ENCODE results near the gene DEK.

DNA sequence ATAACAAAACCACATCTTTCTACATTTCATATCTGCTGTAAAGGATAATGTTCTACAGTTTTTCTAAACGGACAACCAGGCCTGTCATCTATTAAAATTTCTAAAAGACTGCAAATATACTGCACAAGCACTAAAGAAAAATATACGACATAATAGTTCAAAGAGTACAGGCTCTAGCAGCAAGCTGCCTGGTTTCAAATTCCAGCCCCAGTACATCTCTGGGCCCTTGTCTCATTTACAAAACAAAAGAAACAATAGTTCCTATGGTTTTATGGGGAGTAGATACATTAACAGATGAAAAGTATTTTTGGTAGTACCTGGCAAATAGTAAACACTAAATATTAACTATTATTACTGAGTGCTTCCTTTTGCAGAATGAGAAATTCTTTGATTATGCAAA lies 24.1 kb downstream of the DEK start:
- TF ChIP-seq, protein P1, sequence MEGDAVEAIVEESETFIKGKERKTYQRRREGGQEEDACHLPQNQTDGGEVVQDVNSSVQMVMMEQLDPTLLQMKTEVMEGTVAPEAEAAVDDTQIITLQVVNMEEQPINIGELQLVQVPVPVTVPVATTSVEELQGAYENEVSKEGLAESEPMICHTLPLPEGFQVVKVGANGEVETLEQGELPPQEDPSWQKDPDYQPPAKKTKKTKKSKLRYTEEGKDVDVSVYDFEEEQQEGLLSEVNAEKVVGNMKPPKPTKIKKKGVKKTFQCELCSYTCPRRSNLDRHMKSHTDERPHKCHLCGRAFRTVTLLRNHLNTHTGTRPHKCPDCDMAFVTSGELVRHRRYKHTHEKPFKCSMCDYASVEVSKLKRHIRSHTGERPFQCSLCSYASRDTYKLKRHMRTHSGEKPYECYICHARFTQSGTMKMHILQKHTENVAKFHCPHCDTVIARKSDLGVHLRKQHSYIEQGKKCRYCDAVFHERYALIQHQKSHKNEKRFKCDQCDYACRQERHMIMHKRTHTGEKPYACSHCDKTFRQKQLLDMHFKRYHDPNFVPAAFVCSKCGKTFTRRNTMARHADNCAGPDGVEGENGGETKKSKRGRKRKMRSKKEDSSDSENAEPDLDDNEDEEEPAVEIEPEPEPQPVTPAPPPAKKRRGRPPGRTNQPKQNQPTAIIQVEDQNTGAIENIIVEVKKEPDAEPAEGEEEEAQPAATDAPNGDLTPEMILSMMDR (IDR thresholded peaks at IDR 0.05; ENCODE audit: low read depth, low read length) = no peak
- TF ChIP-seq EZH2phosphoT487 (IDR thresholded peaks at IDR 0.05; ENCODE audit: low read depth) = no peak

Data from OCI-LY3 (cell line).